Pancreas (tissue), 10 donors: Measurements from ENCODE around the gene COX6A1. TPM values are rescaled to one million over a fixed set of nuclear protein-coding genes. Genes with fewer than 3 reads are reported as not detected.

Experiments
- ATAC-seq, 4 donors: fragments of 200-7000 bp; cut with Tn5 transposase; one replicate each; pipeline versions ENCODE4 v1.8.0 to v1.9.1; 2020; ENCODE audit warnings: mild to moderate bottlenecking in 4 of 4, moderate library complexity in 4 of 4
- DNase-seq, 6 donors: peaks; one replicate each; pipeline ENCODE4 v3.0.0-alpha.2; 2020
- FAIRE-seq: peaks from 2 replicates; lab custom pipeline; 2012; peaks lifted over from hg19 to GRCh38; lab: Jason Lieb, UNC
- H3K27ac ChIP-seq, 4 donors: fragments of 200-600 bp; sonication (generic); 1 replicate in 3 of 4; 2 replicates in 1 of 4; pipeline versions ENCODE4 v1.5.0 to v1.8.0; 2020
- H3K27me3 ChIP-seq, 4 donors: fragments of 200-600 bp; one replicate each; pipeline ENCODE4 v1.8.0; 2021
- H3K36me3 ChIP-seq, 3 donors: fragments of 200-600 bp; sonication (generic) in 1 of 3; one replicate each; pipeline versions ENCODE4 v1.5.0 to v1.8.0; 2020 to 2021
- H3K4me1 ChIP-seq, 3 donors: fragments of 200-600 bp; one replicate each; pipeline ENCODE4 v1.8.0; 2021
- H3K4me3 ChIP-seq, 4 donors: fragments of 200-600 bp; sonication (generic) in 2 of 4; one replicate each; pipeline versions ENCODE4 v1.5.0 to v1.8.0; 2020 to 2021
- H3K9me3 ChIP-seq, 4 donors: fragments of 200-600 bp; one replicate each; pipeline ENCODE4 v1.8.0; 2021
- CTCF ChIP-seq, 4 donors: fragments of 200-600 bp; sonication (generic) in 3 of 4; IDR thresholded peaks; one replicate each; pipeline versions ENCODE4 v1.5.0 to v1.8.0; 2021; ENCODE audit warnings: antibody characterized with exemption in 4 of 4
- WGBS, 2 donors: extraction: QIAGEN DNeasy Blood & Tissue Kit; methylation state at CpG; one replicate each; pipeline ENCODE4 v1.1.7; 2013; 5-methylcytosine and 5-hydroxymethylcytosine counted together
- intact Hi-C, 3 donors: fragments of 100-400 bp; cut with DNase I; formaldehyde crosslinking; loops; one replicate each; pipeline versions ENCODE4 v1.11.1 to v1.14.2; 2022
- polyA plus RNA-seq, 2 donors: library from polyadenylated mRNA; stranded (reverse); fragments of 200-250 nt; gene quantifications; one replicate each; pipeline ENCODE4 v1.2.3, GENCODE V29; 2013
- total RNA-seq, 6 donors: library from RNA; stranded (reverse); fragmentation: NEBNext Ultra II Directional in 4 of 6; extraction: Animal tissue kit (Norgen Biotek cat#: 25700) in 4 of 6; gene quantifications; one replicate each; pipeline versions ENCODE4 v1.2.1 to v1.2.4, GENCODE V29; 2021 to 2023
- donor health status: healthy with polysubstance abuse.
- donor health status: DM: no; HTN: no; CAD: no; lungs with moderate emphysema.
- donor health status: DM: no; HTN: no; CAD: no.
- donor health status: control.
- donor health status: control.
- donor health status: Bipolar disorder and iron deficiency.
- donor health status: DM: yes; HTN: yes; CAD: no.
- donor health status: DM: no; HTN: no; CAD: no.
- donor health status: DM: no; HTN: no; CAD: no.
- donor health status: DM: yes; HTN: yes; CAD: no.

The COX6A1 gene
- 100 to 1,000 TPM; 118 to 149 (median 137) TPM for total RNA-seq
- 100 to 1,000 TPM; 296 to 324 TPM for polyA plus RNA-seq

- FAIRE-seq (no peak), ATAC-seq (peak; percentile 95 to 99 (median 96)), DNase-seq (peak; percentile 88 to 98 (median 96))
- Histone ChIP-seq H3K27me3 (no peaks in the 10 kb centered on the region), H3K4me1 (peaks cover 10 to 11% (median 10%) of the 10 kb centered on the region in 3 donors), H3K9me3 (no peaks in the 10 kb centered on the region), H3K4me3 (peak within 1 kb of the TSS; percentile 42 to 90 (median 66)), H3K27ac (peak within 1 kb of the TSS; percentile 9 to 72 (median 58)), H3K36me3 (peaks cover 0 to 20% (median 5%) of the 10 kb centered on the region in 3 donors)
- intact Hi-C loops, result no loop called here
- 1% methylated on average over 50 to 59 of the region's 59 CpGs for WGBS, 2 donors
- no peak for TF ChIP-seq CTCF (IDR thresholded peaks at IDR 0.05)
Measured at GRCh38 chr12:120437735-120438494, at the start of gene COX6A1. COX6A1 (plus strand) TSS chr12:120438113; CDS start chr12:120438127, 14 bp downstream.

- no peaks in the 10 kb centered on the region for H3K9me3 ChIP-seq
- H3K27me3 ChIP-seq, result no peaks in the 10 kb centered on the region
- intact Hi-C loops, result no loop called here
- TF ChIP-seq CTCF (IDR thresholded peaks at IDR 0.05), result no peak
- no peak overlapping the region for H3K4me3 ChIP-seq
- no peak for FAIRE-seq
- ATAC-seq, result no peak
- 42 to 43% methylated on average over 24 of the region's 24 CpGs for WGBS, 2 donors
- DNase-seq, result no peak
- peaks cover 0 to 1% (median 0%) of the 10 kb centered on the region in 3 donors for H3K4me1 ChIP-seq
- no peak overlapping the region for H3K27ac ChIP-seq
- H3K36me3 ChIP-seq, result no peaks in the 10 kb centered on the region
Measured at GRCh38 chr12:120388691-120389481, 49.0 kb upstream of the COX6A1 start.

- Histone ChIP-seq H3K4me1 (peaks cover 0 to 12% (median 0%) of the 10 kb centered on the region in 3 donors), H3K4me3 (no peak overlapping the region), H3K27me3 (no peaks in the 10 kb centered on the region), H3K27ac (no peak overlapping the region), H3K36me3 (no peaks in the 10 kb centered on the region), H3K9me3 (no peaks in the 10 kb centered on the region)
- FAIRE-seq (no peak), DNase-seq (no peak), ATAC-seq (no peak)
- intact Hi-C loops, result no loop called here
- 98 to 100% methylated on average over 1 of the region's 1 CpG for WGBS, 2 donors
- TF ChIP-seq CTCF (IDR thresholded peaks at IDR 0.05), result no peak
Measured at GRCh38 chr12:120390540-120391120, 47.3 kb upstream of the COX6A1 start.

GRCh38 chr12:120394483-120395367 lies 43.2 kb upstream of the COX6A1 start:
- Histone ChIP-seq H3K36me3 (no peaks in the 10 kb centered on the region), H3K27ac (peak overlapping the region; percentile 55 to 82 (median 66)), H3K4me3 (peak overlapping the region in 2 of 4 donors; percentile 10 to 11), H3K27me3 (no peaks in the 10 kb centered on the region), H3K4me1 (peaks cover 0 to 12% (median 0%) of the 10 kb centered on the region in 3 donors), H3K9me3 (no peaks in the 10 kb centered on the region)
- peak; percentile 93 to 97 (median 95) for ATAC-seq
- peak; percentile 78 to 88 (median 80) for DNase-seq
- no peak for FAIRE-seq
- intact Hi-C loops, result no loop called here
- 13 to 15% methylated on average over 18 of the region's 18 CpGs for WGBS, 2 donors
- no peak for TF ChIP-seq CTCF (IDR thresholded peaks at IDR 0.05)
